NCI-H748 (cell line): ENCODE results near the gene RPL13.

Source experiments
- DNase-seq: peaks from one replicate; lab custom pipeline; 2025; ENCODE audit not compliant: unreplicated experiment; lab: John Stamatoyannopoulos, UW

Gene RPL13

DNA sequence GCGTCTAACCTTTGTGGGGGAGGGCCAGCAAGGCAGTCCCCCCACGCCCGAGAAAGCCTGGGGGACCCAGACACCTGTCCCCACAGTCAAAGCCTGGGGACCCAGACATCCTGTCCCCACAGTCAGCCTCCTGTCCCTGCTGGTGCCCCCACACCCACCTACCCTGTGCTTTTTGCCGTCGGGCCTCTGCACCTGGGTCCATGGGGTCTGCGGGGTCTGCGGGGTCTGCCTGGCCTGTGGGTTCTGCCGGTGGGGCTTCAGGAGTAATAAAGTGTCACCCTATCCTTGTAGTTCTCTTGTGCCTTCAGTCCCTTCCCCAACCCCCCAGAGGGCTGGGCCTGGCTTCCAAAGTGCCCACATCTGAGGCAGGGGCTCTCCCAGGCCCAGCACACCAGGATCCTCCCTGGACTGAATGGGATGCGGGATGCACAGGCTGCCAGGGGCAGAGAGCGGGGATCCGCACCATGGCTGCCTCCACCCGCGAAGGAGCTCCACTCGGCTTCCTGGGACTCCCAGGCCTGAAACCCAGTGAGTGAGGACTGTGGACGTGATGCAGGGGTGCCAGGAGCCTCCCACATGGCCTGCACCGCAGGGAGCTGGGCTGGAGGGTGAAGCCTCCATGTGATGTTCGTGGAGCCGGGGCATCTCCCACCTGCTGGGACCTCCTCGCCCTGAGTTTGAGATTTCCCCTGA lies 36.6 kb downstream of the RPL13 start:
- no peak for DNase-seq

DNA sequence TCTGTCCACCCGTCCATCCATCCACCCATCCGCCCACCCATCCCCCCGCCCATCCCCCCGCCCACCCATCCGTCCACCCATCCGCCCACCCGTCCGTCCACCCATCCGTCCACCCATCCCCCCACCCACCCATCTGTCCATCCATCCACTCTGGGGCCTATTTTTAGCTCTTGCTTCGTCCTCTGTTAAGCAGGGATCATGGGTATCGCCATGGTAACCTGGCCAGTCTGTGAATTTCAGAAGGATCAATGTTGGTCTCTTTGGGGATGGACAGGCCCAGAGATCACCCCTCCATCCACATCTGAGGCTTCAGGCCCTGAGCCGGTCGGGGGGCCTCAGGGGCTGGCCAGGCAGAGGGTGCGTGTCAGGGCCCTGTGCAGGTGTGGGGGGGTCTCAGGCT lies 37.7 kb downstream of the RPL13 start:
- DNase-seq, result no peak

DNA sequence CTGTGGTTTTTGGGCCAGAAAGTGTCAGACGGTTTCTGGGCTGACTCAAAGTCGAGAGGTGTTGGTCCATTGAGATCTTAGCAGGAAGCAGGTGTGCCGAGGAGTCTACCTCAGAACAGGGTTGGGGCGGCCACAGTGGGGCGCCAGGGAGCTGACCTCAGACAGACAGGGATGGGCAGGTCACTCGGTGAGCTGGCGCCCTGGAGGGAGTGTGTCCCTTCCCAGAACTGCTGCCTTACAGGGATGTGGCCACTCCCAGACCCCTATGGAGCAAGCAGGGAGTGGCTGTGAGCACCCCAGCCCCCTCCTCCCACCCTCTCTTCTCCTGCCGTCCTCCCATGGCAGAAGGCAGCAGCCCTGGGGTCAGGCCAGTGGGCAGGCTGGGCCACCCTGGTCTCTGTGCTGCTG lies 39.0 kb downstream of the RPL13 start:
- peak; percentile 28 for DNase-seq

DNA sequence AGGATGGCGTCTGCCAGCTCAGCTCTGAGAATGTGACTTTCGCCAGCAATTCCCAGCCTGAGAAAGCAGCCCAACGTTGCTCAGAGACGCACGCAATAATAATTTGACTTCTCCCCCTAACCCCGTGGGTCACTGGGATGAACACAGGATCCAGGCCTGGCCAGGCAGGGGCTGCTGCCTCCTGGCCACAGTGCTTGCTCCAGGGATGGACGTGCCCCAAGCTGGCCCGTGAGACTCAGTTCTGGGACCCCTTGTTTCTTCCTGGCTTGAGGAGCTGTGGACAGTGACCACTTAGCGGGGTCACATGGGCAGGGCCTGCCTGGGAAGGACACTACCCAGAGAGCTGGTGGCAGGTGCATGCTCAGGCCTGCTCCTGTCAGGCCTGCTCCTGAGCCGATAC lies 39.4 kb downstream of the RPL13 start:
- no peak for DNase-seq

DNA sequence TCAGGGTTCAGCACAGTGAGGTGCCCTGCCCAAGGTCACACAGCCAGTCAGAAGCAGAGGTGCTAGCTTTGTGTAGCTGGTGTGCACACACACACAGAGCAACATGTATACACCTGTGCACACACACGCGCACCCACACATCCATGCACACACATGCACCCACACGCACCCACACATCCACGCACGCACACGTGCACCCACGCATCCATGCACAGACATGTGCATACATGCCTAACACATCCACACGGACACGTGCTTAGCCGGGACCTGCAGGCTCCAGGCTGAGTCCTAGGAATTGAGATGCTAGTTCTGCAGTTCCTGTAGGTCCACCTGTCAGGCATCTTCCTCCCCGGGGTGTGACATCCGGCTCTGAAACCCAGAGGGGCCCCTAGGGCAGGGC lies 39.9 kb downstream of the RPL13 start:
- no peak for DNase-seq

DNA sequence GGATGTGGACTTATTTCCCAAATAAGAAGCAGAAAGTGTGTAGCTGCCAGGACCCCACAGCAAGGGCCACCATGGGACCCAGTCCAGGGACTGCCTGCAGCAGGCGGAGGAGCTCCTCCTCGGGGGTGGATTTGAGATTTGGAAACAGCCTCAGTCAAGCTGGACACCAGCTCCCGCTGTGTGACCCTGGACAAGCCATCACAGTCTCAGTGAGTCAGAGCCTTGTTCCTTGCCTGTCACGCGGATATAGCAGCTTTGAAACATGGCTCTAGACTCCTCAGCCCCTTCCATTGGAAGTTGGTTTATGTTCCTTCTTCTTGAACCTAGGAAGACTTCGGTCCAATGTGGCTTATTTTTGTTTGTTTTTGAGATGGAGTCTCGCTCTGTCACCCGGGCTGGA lies 40.5 kb downstream of the RPL13 start:
- no peak for DNase-seq

DNA sequence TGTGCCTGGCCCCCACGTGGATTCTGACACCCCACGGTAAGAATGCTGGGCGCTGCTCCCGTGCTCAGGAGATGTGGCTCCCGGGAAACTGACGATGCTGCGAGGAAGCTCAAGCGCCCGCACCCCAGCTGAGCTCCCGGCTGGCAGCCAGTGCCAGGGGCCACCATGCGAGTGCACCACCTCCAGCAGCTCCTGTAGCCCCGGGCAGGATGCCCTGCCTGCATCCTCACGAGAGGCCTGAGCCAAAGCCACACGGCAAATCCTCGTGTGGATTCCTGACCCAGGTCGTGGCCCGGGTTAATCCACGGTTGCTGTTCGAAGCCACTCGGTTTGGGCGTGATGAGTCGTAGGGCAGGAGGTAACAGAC lies 41.4 kb downstream of the RPL13 start:
- no peak for DNase-seq

DNA sequence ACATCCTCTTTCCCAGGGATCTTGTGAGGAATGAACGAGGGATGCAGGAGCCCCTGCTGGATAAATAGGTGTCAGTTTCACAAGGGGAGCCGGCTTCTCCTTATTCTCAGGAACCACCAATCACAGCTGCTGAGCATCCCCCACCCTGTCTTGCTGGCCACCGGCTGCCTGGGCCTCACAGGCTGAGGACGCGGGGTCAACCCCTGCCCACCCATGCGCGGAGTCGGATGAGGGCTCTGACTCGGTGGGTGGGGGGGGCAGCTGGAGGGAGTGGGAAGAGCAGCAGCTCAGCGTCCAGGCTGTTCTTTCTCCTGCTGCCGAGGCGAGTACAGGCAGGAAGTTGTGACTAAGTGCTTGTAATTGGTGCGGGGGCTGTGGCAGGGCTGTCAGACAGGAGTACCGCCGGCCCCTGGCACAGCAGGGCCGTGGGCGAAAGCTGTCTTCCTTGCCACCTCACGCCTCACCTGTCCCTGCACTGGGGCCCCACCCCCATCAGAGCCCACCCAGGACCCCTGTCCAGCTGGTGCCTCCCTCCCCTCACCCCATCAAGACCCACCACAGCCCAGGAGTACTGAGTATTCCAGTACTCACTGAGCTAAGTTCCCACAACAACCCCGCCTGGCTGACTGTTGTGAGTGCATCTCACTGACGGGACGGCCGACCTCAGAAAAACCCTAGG lies 41.9 kb downstream of the RPL13 start:
- peak; percentile 37 for DNase-seq

DNA sequence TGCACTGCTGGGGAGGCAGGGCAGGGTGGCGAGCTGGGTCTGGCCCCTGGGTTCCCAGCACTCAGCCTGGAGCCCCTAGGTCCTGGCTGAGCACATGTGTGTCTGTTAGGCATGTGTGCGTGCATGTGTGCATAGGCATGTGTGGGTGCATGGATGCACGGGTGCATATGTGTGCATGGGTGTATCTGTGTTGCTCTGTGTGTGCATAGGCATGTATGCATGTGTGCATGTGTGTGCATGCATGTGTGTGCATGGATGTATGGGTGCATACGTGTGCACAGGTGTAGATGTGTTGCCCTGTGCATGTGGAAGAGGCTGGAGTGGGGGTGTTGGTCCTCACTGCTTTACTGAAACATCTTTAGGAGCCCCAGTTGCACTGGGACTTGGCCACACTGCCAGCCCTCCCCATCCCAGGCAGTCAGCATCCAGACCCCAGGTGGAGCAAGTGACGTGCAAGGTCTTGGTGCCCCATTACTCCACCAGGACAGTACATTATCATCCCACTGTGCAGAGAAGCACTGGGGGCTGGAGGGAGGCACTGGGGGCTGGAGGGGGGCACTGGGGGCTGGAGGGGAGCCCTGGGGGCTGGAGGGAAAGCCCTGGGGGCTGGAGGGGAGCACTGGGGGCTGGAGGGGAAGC lies 42.6 kb downstream of the RPL13 start:
- DNase-seq, result no peak

DNA sequence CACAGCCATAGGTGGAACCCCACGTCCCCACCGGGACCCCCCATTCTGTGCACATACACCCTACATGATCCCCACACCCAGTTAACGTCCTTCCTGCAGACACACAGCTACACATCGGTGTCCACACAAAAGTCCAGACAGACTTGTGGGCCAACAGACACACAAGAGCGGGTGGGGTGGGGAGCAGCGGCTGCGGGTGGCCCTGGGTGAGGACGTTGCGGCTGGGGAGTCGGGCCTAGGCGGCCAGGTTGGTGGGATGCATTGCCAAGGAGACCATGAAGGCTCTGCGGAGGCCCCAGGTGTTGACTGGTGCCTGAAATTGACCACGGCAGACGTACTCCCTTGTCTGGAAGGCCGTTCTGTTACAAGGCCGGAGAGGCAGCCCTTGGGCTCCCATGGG lies 44.3 kb downstream of the RPL13 start:
- no peak for DNase-seq

DNA sequence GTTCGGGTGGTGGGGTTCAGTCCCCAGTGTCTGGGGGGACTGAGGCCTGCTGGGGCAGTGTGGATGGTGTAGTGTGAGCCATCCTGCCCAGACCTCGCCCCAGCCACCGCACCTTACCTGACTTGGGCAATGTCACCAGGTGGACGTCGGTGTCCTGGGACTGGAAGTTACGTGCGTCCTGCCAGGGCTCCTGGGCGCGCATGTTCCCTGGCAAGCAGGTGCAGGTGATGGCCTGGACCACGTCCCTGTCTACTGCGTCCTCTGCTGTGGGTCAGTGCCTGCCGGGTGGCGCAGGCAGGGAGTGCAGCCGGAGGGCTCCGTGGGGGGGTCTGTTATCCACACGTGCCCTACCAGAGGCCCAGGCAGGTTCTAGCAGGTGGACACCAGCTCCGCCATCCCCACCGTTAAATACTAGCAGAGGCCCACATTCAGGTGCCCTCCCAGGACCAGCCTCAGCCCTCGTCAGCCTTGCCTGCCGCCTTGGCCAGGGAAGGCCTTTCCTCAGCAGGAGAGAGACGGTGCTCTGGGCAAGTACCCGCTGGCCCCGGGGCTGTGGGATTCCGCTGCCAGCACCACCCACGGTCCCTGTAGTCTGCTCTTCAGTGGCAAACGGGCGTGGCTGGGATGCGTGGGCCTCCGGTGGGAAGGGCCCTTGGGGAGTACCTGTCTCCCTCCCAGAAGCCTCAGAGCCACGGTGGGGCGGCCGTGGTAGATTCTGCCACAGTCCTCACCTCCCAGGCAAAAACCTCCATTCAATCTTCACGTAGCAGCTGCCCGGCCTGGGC lies 44.9 kb downstream of the RPL13 start:
- DNase-seq, result no peak

DNA sequence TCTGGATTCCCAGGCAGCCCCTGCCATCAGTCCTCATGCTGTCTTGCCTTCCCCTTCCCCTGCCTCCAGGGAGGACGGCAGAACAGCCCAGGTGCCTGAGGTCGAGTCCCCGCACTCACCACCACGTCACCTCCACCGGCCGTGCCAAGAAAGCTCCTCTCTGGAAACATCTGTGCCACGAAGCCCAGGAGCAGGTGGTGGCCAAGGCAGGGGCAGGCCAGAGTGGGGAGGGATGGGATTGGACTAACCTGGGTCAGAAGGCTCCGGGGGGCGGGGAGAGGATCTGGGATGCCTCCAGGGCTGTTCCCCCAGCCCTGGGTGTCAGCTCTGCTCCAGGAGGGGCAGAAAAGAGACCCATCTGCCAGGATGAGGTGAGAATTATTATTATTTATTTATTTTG lies 45.5 kb downstream of the RPL13 start:
- no peak for DNase-seq

DNA sequence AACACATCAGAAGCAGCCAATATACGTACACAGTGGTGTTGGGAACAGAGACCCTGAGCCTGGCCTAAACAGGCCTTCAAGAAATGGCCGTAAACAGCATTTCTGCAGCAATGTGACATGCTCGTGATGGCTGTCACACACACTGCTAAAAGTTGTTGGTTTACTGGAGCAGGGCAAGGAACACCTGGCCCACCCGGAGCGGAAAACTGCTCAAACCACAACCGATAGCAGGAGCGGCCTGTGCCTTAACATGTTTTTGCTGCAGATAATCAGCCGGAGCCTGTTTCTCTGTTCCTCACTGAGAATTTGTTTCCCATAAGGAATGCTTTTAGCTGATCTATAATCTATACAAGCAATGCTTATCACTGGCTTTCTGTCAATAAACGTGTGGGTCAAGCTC lies 47.0 kb downstream of the RPL13 start:
- DNase-seq, result no peak

DNA sequence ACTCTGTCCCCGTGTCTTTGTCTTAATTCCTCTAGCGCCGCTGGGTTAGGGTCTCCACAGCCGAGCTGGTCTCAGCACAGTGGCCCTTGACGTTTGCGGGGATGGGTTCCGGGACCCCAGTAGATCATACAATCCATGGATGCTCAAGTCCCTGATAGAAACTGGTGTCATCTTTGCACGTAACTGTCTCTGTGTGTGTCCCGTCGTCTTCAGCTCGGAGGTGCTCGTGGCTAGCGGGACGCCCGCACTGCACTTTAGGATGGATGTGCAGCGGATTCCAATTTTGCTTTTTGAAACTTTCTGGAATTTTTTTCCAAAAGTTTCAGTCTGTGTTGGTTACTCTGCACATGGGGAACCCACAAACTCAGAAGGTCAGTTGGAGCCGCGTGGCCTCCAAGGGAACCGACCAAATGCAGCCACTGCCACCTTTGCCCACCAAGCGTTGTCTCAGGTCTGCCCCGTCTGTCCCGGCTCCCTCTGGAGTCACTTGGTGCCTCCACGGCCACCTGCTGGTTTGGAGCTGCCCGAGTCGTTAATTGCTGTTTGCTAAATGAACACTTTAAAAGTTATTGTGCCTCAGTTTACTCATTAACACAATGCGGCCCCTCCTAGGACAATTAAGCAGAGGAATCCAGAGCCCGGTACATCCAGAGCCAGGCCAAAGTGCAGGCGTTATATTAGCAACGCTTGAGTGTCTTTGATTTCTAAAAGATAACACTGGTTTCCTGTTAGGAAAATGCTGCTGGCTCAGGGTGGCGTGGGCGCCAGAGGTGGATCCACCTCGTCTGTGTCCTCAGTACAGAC lies 47.7 kb downstream of the RPL13 start:
- no peak for DNase-seq

DNA sequence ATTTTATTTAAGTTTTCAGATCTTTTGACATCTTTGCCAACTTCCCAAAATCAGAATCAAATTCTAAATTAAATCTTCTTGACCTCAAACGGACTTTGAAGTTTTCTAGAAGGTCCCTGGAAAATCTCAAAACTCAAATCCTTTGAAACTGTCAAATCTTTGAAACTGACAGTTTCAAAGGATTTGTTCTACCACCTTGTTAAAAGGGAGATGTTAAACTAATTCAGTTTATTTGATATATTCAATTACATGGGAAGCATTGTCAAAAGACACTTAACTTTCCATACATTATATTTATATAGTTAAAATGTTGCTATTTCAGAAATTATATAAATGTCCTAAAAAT lies 49.6 kb downstream of the RPL13 start:
- no peak for DNase-seq

DNA sequence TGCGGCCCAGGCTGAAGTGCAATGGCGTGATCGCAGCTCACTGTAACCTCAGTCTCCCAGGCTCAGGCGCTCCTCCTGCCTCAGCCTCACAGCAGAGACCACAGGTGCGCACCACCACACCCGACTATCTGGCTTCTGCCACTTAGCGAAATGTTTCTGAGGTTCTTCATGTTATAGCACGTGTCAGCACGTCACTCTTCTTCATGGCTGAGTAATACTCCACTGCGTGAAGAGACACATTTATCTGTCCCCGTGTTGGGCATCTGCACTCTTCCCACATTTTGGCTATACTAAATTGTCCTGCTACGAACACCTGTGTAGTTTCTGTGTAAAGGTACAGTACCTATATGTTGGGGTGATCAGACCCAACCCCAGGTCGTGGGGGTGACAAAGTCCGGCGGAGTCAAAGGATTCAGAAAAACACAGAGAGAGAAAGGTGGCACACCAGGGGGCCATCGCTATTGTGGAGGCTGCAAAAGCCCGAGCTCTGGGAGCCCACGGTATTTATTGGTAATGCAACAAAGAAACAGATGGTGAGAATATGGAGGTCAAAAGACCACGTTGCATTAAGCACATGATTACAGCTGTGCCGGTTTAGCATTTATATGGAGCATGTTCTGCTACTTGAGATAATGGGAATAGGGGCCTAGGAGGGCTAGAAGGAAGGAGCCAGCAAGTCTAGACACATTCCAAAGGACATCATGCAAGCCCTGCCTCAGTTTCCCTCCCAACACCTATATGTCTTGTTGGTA lies 52.1 kb downstream of the RPL13 start:
- DNase-seq, result peak; percentile 17

DNA sequence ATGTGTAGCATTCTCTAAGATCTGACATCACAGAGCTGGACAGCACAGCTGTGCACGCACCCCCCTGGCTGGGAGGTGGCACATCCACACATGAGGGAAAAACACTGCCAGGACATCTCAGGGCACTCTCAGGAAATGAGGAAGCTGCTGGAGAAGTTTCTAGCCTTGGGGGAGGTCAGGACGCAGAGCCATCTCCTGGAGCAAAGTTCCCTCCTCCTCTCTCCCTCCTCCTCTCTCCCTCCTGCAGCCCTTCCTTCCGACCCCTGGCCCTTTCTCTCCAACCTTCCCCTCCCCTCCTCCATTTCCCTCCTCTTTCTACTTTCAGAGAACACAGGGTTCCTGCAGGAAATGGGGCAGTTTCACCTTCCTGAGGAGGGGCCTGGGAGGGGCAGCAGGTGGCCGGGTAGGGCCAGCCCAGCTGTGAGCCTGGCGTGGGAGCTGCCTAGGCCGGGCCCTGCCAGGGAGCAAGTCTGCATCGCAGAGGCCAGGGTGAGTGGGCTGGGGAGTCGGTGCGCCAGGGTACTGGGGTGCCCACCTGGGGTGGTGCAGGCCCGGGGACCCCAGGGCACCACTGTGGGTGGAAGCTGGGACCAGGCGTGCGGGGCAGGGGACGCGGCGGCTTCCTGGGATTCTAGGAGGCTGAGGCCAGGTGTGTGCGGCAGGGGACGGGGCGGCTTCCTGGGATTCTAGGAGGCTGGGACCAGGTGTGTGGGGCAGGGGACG lies 52.9 kb downstream of the RPL13 start, which contains the start of gene DPEP1:
TSS of gene DPEP1 (plus strand) at position 412 of the 723 bp plus-strand sequence. CDS start 16,769 bp downstream, outside the sequence.
- no peak for DNase-seq

DNA sequence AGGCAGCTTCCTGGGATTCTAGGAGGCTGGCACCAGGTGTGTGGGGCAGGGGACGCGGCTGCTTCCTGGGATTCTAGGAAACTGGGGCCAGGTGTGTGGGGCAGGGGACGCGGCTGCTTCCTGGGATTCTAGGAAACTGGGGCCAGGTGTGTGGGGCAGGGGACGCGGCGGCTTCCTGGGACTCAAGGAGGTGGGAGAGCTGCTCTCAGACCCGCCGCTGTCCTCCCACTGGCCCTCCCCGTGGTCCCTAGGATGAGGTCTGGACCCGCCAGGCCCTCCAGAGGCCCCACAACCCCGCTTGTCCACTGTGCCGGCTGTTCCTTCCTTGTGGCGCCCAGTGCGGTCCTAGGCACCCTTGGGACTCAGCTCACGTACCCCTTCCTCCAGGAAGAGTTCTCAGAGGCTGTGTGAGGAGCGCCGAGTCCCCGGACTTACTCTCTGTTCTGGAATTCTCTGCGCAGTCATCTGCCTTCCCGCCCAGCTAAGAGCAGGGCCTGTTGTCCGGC lies 53.5 kb downstream of the RPL13 start:
- DNase-seq, result no peak
